H1 (cell line): Measurements from ENCODE around the gene ADGRB2. TPM values are rescaled to one million over a fixed set of nuclear protein-coding genes. Genes with fewer than 3 reads are reported as not detected.

ENCODE experiments used
- CTCF ChIA-PET: fragments of 300-600 bp; sonication (Branson Sonifier 250); formaldehyde crosslinking; loops from one replicate; lab custom pipeline; 2021; ENCODE audit not compliant: partially characterized antibody; lab: Charles Lee
- POLR2A ChIA-PET: fragments of 300-600 bp; sonication (Branson Sonifier 250); formaldehyde crosslinking; loops from one replicate; lab custom pipeline; 2021; ENCODE audit warnings: inconsistent platforms; ENCODE audit not compliant: partially characterized antibody; lab: Charles Lee
- DNase-seq, 2 experiments: peaks; one replicate each; pipeline versions ENCODE4 v3.0.0 to v3.0.0-alpha.2; 2010 to 2022; ENCODE audit warnings: low spot score in 2 of 2, low read depth in 1 of 2, mixed read lengths in 1 of 2
- FAIRE-seq: peaks from 2 replicates; lab custom pipeline; 2011; peaks lifted over from hg19 to GRCh38; lab: Jason Lieb, UNC
- H2AFZ ChIP-seq: 2 replicates; pipeline ENCODE4 v1.8.1; 2012; ENCODE audit warnings: low read length, inconsistent platforms
- H2AK5ac ChIP-seq: 2 replicates; pipeline ENCODE4 v1.6.1; 2013; ENCODE audit warnings: low read depth, low read length
- H2BK120ac ChIP-seq: replicated peaks from 2 replicates; pipeline ENCODE3; 2013; ENCODE audit warnings: low read depth, low read length, inconsistent platforms
- H2BK12ac ChIP-seq: 2 replicates; pipeline ENCODE4 v1.6.1; 2013; ENCODE audit warnings: low read depth, low read length
- H2BK15ac ChIP-seq: 2 replicates; pipeline ENCODE4 v1.6.1; 2013; ENCODE audit warnings: low read length
- H2BK20ac ChIP-seq: 2 replicates; pipeline ENCODE4 v1.6.1; 2013; ENCODE audit warnings: low read length
- H2BK5ac ChIP-seq: 2 replicates; pipeline ENCODE4 v1.6.1; 2013; ENCODE audit warnings: low read depth, low read length
- H3K14ac ChIP-seq: 2 replicates; pipeline ENCODE4 v1.6.1; 2013; ENCODE audit warnings: inconsistent platforms; ENCODE audit not compliant: insufficient read length
- H3K18ac ChIP-seq: 2 replicates; pipeline ENCODE4 v1.6.1; 2013; ENCODE audit warnings: low read length; ENCODE audit errors: extremely low read depth
- H3K23ac ChIP-seq: 2 replicates; pipeline ENCODE4 v1.6.1; 2013; ENCODE audit warnings: inconsistent platforms; ENCODE audit not compliant: insufficient read length
- H3K23me2 ChIP-seq: 2 replicates; pipeline ENCODE4 v1.6.1; 2013; ENCODE audit warnings: low read depth, low read length
- H3K27ac ChIP-seq: 2 replicates; pipeline ENCODE4 v1.6.1; 2011; ENCODE audit warnings: low read depth, low read length, inconsistent platforms
- H3K27me3 ChIP-seq, 4 experiments: replicated peaks in 1 of 4; 1 replicate in 1 of 4; 2 replicates in 3 of 4; pipeline versions ENCODE4 v1.6.1 to v1.8.1; 2011 to 2013; ENCODE audit warnings: low read length in 3 of 4, mild to moderate bottlenecking in 3 of 4, inconsistent platforms in 2 of 4, mixed read lengths in 2 of 4, moderate library complexity in 1 of 4; ENCODE audit not compliant: control insufficient read depth in 3 of 4, insufficient read depth in 3 of 4; ENCODE audit errors: extremely low read depth in 1 of 4
- H3K36me3 ChIP-seq, 4 experiments: 2 replicates each; pipeline versions ENCODE4 v1.6.1 to v1.8.1; 2011 to 2013; ENCODE audit warnings: mild to moderate bottlenecking in 4 of 4, low read length in 3 of 4, moderate library complexity in 2 of 4, control low read depth in 1 of 4, inconsistent platforms in 1 of 4; ENCODE audit not compliant: insufficient read depth in 4 of 4, control insufficient read depth in 2 of 4
- H3K4ac ChIP-seq: replicated peaks from 2 replicates; pipeline ENCODE3; 2013; ENCODE audit warnings: low read length, low read depth, mixed read lengths, inconsistent platforms; ENCODE audit not compliant: insufficient read length
- H3K4me1 ChIP-seq, 4 experiments: replicated peaks in 1 of 4; 1 replicate in 1 of 4; 2 replicates in 3 of 4; pipeline versions ENCODE4 v1.6.1 to v1.8.1; 2011 to 2013; ENCODE audit warnings: low read length in 3 of 4, inconsistent platforms in 2 of 4, mixed read lengths in 1 of 4; ENCODE audit not compliant: insufficient read depth in 4 of 4, control insufficient read depth in 3 of 4
- H3K4me2 ChIP-seq, 2 experiments: 2 replicates each; pipeline versions ENCODE4 v1.6.1 to v1.8.1; 2011 to 2013; ENCODE audit warnings: low read depth in 2 of 2, low read length in 2 of 2, control low read depth in 1 of 2, inconsistent platforms in 1 of 2, mild to moderate bottlenecking in 1 of 2; ENCODE audit not compliant: insufficient read depth in 1 of 2
- H3K4me3 ChIP-seq, 4 experiments: fragments of 200-600, 300-600 bp in 1 of 4; sonication (generic), shearing (Covaris generic), sonication (Bioruptor Twin) in 1 of 4; 2 replicates each; pipeline versions ENCODE4 v1.5.1 to v1.8.1; 2011 to 2016; ENCODE audit warnings: low read length in 4 of 4, low read depth in 3 of 4, control low read depth in 2 of 4, inconsistent platforms in 2 of 4, mild to moderate bottlenecking in 2 of 4, mixed read lengths in 1 of 4, moderate library complexity in 1 of 4; ENCODE audit not compliant: insufficient read depth in 2 of 4; ENCODE audit errors: extremely low read depth in 1 of 4
- H3K56ac ChIP-seq: replicated peaks from 2 replicates; pipeline ENCODE3; 2013; ENCODE audit warnings: low read depth, mild to moderate bottlenecking, mixed read lengths, low read length, inconsistent platforms; ENCODE audit not compliant: insufficient read length
- H3K79me1 ChIP-seq: 2 replicates; pipeline ENCODE4 v1.6.1; 2013; ENCODE audit warnings: low read depth, low read length, control low read depth
- H3K79me2 ChIP-seq, 2 experiments: 2 replicates each; pipeline versions ENCODE4 v1.6.1 to v1.8.1; 2012 to 2013; ENCODE audit warnings: low read length in 2 of 2, mild to moderate bottlenecking in 2 of 2, inconsistent platforms in 1 of 2; ENCODE audit not compliant: insufficient read depth in 2 of 2, control insufficient read depth in 1 of 2
- H3K9ac ChIP-seq, 4 experiments: replicated peaks in 1 of 4; 1 replicate in 1 of 4; 2 replicates in 3 of 4; pipeline versions ENCODE4 v1.6.1 to v1.8.1; 2011 to 2013; ENCODE audit warnings: low read depth in 3 of 4, low read length in 3 of 4, control low read depth in 2 of 4, mild to moderate bottlenecking in 2 of 4, moderate library complexity in 2 of 4, inconsistent platforms in 1 of 4; ENCODE audit errors: extremely low read depth in 1 of 4
- H3K9me3 ChIP-seq, 2 experiments: 2 replicates each; pipeline versions ENCODE4 v1.6.1 to v1.8.1; 2012 to 2013; ENCODE audit warnings: mild to moderate bottlenecking in 2 of 2, moderate library complexity in 2 of 2, control low read depth in 1 of 2, inconsistent platforms in 1 of 2, low read depth in 1 of 2, low read length in 1 of 2, mixed read lengths in 1 of 2; ENCODE audit not compliant: insufficient read depth in 2 of 2
- H4K20me1 ChIP-seq, 2 experiments: replicated peaks in 1 of 2; 2 replicates each; pipeline versions ENCODE3 to v1.8.1; 2011 to 2013; ENCODE audit warnings: inconsistent platforms in 2 of 2, low read length in 2 of 2, mild to moderate bottlenecking in 1 of 2; ENCODE audit not compliant: insufficient read depth in 2 of 2, control insufficient read depth in 1 of 2
- H4K5ac ChIP-seq: 2 replicates; pipeline ENCODE4 v1.6.1; 2013; ENCODE audit warnings: low read length, low read depth, mixed read lengths, inconsistent platforms; ENCODE audit not compliant: insufficient read length
- H4K8ac ChIP-seq: 2 replicates; pipeline ENCODE4 v1.8.0; 2013; ENCODE audit warnings: mild to moderate bottlenecking, moderate library complexity, low read length, inconsistent platforms; ENCODE audit not compliant: insufficient read depth; ENCODE audit errors: extremely low read depth
- H4K91ac ChIP-seq: replicated peaks from 2 replicates; pipeline ENCODE3; 2013; ENCODE audit warnings: low read length, mixed read lengths, inconsistent platforms; ENCODE audit not compliant: insufficient read length
- CBX8 ChIP-seq: fragments of 300-800, 300-1000 bp; sonication (generic); IDR thresholded peaks from 2 replicates; pipeline ENCODE4 v1.7.1; 2016; ENCODE audit warnings: low read depth, low read length, borderline replicate concordance
- CHD1 ChIP-seq: IDR thresholded peaks from 2 replicates; pipeline ENCODE4 v1.6.1; 2012; ENCODE audit warnings: low read depth, low read length, improper control_type of control experiment
- CHD2 ChIP-seq: IDR thresholded peaks from 2 replicates; pipeline ENCODE4 v1.6.1; 2012; ENCODE audit warnings: low read length, improper control_type of control experiment
- EZH2 ChIP-seq: fragments of 200-600 bp; sonication (generic); IDR thresholded peaks from 2 replicates; pipeline ENCODE4 v1.7.1; 2012; ENCODE audit warnings: low read depth, mild to moderate bottlenecking, moderate library complexity, low read length, inconsistent platforms; ENCODE audit not compliant: severe bottlenecking
- HDAC2 ChIP-seq, 2 experiments: fragments of 300-600 bp in 1 of 2; sonication (generic) in 1 of 2; IDR thresholded peaks; 2 replicates each; pipeline ENCODE4 v1.6.1; 2011 to 2012; ENCODE audit warnings: low read depth in 2 of 2, low read length in 2 of 2, mild to moderate bottlenecking in 2 of 2, moderate library complexity in 2 of 2, borderline replicate concordance in 1 of 2, inconsistent platforms in 1 of 2
- YY1 ChIP-seq: IDR thresholded peaks from 2 replicates; pipeline ENCODE4 v1.6.1; 2011; ENCODE audit warnings: low read depth, mild to moderate bottlenecking, low read length
- WGBS, 2 experiments: shearing (Covaris generic) in 1 of 2; methylation state at CpG; one replicate each; pipeline versions ENCODE4 v1.1.6 to v1.1.7; 2013 to 2015; ENCODE audit warnings: low lambda C conversion rate in 2 of 2, mixed read lengths in 2 of 2, inconsistent platforms in 1 of 2, low coverage in 1 of 2, missing lambda C conversion rate in 1 of 2; ENCODE audit not compliant: insufficient replicate concordance in 2 of 2, insufficient coverage in 1 of 2, insufficient read length in 1 of 2; ENCODE audit errors: extremely low coverage in 1 of 2, missing lambda C conversion rate in 1 of 2; 5-methylcytosine and 5-hydroxymethylcytosine counted together
- polyA plus RNA-seq, 7 experiments: library from polyadenylated mRNA; depleted of rRNA in 3 of 7; stranded (reverse) in 5 of 7; unstranded in 2 of 7; fragments of >200 nt in 5 of 7; fragments of 200-250 nt in 2 of 7; gene quantifications; 1 replicate in 5 of 7; 2 replicates in 1 of 7; 4 replicates in 1 of 7; pipeline versions ENCODE4 v1.2.1 to v1.2.3, GENCODE V29; 2011 to 2013; ENCODE audit warnings: missing spikeins in 2 of 7, mixed read lengths in 2 of 7
- total RNA-seq: library from RNA; stranded (reverse); fragmentation: NEBNext Ultra II Directional; extraction: Animal tissue kit (Norgen Biotek cat#: 25700); gene quantifications from 2 replicates; pipeline ENCODE4 v1.2.1, GENCODE V29; 2021

Gene ADGRB2
- total and polyA plus RNA-seq, 2 of the 8 experiments (the other 6 are each of a cell fraction or from before 2014, with no cell fraction given), result 15.6 to 26.2 TPM

- Histone ChIP-seq H4K20me1 (no peaks in the 10 kb centered on the region), H2BK20ac (no peak overlapping the region), H3K14ac (no peak overlapping the region), H4K91ac (no peak overlapping the region), H3K56ac (no peak overlapping the region), H3K18ac (no peak overlapping the region), H3K36me3 (no peaks in the 10 kb centered on the region), H2BK5ac (no peak overlapping the region), H3K79me2 (no peaks in the 10 kb centered on the region), H3K9ac (no peak overlapping the region), H2BK120ac (no peak overlapping the region), H3K4me2 (no peak overlapping the region), H3K79me1 (no peaks in the 10 kb centered on the region), H2BK12ac (no peak overlapping the region), H3K27me3 (no peaks in the 10 kb centered on the region), H4K5ac (no peak overlapping the region), H3K9me3 (no peaks in the 10 kb centered on the region), H3K4me1 (peaks cover 0 to 4% (median 0%) of the 10 kb centered on the region in 4 experiments; a peak in 2 of 7 replicates), H3K4ac (no peak overlapping the region), H3K27ac (no peak overlapping the region), H2AFZ (no peak overlapping the region), H3K4me3 (no peak overlapping the region), H4K8ac (no peak overlapping the region), H3K23ac (no peak overlapping the region), H2AK5ac (no peak overlapping the region), H2BK15ac (no peak overlapping the region), H3K23me2 (no peaks in the 10 kb centered on the region)
- FAIRE-seq (no peak), DNase-seq (no peak)
- ChIA-PET CTCF (interaction anchor here (0.5 to 24.1 kb wide), 12 partner anchors 9 to 547 kb away, joined by 3 to 370 read pairs (median 5); partner anchors contain the start of gene COL16A1), POLR2A (interaction anchor here (1.0 to 1.4 kb wide), 4 partner anchors 9 to 70 kb away, joined by 3 read pairs; no protein-coding TSS in a partner anchor)
- TF ChIP-seq EZH2, result no peak
- no peak for TF ChIP-seq CHD2
- TF ChIP-seq CBX8, result no peak
- TF ChIP-seq CHD1, result no peak
- no peak for TF ChIP-seq YY1
- no peak for TF ChIP-seq HDAC2 (IDR thresholded peaks at IDR 0.05; ENCODE audit: borderline replicate concordance in 1 of 2, low read depth in 2 of 2, low read length in 2 of 2)
- WGBS, 2 experiments, result 87 to 100% methylated on average over 2 to 8 of the region's 8 CpGs
Measured at GRCh38 chr1:31688233-31688918, 75.8 kb downstream of the ADGRB2 start.
